ENCODE measurements around the gene RRBP1.

RRBP1 gene

DNA sequence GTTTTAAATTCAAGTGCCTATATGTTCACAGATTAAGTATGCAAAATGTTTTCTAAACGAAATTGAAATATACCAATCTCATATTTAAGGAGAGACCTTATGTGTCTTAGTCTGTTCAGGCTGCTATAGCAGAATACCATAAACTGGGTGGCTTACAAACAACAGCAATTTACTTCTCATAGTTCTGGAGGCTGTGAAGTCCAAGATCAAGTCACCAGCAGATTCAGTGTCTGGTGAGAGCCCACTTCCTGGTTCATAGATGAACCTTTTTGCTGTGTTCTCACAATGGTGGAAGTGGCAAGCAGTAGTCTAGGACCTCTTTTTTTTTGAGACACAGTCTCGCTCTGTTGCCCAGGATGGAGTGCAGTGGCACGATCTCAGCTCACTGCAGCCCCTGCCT, 115.7 kb downstream of the RRBP1 start:
- no peak for DNase-seq

GRCh38 chr20:17565169-17565845, 116.7 kb downstream of the RRBP1 start:
- DNase-seq, result no peak

Data from NCI-H187 treated with DMSO at 0.1 percent for 48 hours (cell line).